Uterus (tissue), 2 donors: ENCODE measurements around the gene HOXD3.
A peak's percentile ranks its signal among the peaks of the same experiment; 100 is the strongest.

ENCODE experiments used
- POLR2A ChIP-seq, 2 donors: fragments of 450-650 bp; IDR thresholded peaks; one replicate each; pipeline ENCODE4 v1.6.1; 2016; ENCODE audit warnings: antibody characterized with exemption in 2 of 2, mild to moderate bottlenecking in 1 of 2, moderate library complexity in 1 of 2
- TF ChIP-seq, protein P1 (sequence below), 4 experiments: fragments of 200-600 bp in 2 of 4; fragments of 450-650 bp in 2 of 4; sonication (generic) in 2 of 4; IDR thresholded peaks; one replicate each; pipeline ENCODE4 v1.5.1; 2016 to 2019; ENCODE audit warnings: antibody characterized with exemption in 4 of 4, mild to moderate bottlenecking in 2 of 4, moderate library complexity in 1 of 4

DNA sequence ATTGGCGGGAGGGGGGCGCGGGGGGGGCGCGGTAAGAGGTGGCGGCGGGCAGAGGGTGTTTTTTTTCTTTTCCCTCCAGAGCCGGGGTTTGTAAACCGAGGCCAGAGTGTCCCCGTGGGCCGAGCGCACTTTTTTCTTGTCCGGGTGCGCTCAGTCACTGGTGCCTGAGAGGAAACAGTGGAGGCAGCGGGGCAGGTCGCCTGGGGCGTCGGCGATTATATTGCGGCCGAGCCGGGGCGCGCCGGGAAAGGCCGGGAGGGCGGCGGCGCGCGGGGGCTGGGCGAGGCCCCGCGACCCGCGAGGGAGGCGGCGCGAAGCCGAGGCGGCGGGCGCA, 27.3 kb upstream of the HOXD3 start:
- TF ChIP-seq POLR2A (IDR thresholded peaks at IDR 0.05) = peak in 1 of 2 donors; percentile 7
- TF ChIP-seq, protein P1, sequence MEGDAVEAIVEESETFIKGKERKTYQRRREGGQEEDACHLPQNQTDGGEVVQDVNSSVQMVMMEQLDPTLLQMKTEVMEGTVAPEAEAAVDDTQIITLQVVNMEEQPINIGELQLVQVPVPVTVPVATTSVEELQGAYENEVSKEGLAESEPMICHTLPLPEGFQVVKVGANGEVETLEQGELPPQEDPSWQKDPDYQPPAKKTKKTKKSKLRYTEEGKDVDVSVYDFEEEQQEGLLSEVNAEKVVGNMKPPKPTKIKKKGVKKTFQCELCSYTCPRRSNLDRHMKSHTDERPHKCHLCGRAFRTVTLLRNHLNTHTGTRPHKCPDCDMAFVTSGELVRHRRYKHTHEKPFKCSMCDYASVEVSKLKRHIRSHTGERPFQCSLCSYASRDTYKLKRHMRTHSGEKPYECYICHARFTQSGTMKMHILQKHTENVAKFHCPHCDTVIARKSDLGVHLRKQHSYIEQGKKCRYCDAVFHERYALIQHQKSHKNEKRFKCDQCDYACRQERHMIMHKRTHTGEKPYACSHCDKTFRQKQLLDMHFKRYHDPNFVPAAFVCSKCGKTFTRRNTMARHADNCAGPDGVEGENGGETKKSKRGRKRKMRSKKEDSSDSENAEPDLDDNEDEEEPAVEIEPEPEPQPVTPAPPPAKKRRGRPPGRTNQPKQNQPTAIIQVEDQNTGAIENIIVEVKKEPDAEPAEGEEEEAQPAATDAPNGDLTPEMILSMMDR (IDR thresholded peaks at IDR 0.05) = no peak
